Measurements from ENCODE around the gene HOXA1.

DNA sequence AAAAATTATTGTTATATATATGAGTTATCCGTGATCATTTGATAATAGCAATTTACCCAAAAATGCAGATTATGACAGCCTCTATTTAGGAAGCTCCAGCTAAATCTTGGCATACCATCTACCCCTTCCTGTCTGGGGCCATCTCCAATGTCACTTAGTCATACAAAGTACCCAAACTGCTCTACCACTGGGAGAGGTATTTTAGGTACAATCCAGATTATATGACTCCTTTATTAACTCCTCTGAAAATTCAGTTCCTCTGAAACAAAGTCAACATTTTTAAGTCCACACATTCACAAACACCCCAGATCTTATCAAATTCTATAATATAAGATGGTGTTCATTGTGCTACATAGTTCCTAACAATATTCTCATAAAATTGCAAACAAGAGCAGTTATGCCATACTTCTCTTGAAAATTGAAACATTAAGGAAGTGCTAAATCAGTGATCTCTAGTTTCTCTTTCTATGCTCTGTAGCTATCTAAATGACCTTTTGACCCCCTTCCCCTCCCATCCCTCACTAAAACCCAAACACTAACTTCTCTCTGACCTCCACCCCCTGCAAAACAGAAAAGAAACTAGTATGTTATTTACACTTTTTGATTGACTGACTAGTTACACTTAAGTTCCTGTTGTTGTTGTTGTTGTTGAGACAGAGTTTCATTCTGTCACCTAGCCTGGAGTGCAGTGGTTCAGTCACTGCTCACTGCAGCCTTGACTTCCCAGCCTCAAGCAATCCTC is 16.4 kb downstream of the HOXA1 start:
- TF ChIP-seq, protein P1, sequence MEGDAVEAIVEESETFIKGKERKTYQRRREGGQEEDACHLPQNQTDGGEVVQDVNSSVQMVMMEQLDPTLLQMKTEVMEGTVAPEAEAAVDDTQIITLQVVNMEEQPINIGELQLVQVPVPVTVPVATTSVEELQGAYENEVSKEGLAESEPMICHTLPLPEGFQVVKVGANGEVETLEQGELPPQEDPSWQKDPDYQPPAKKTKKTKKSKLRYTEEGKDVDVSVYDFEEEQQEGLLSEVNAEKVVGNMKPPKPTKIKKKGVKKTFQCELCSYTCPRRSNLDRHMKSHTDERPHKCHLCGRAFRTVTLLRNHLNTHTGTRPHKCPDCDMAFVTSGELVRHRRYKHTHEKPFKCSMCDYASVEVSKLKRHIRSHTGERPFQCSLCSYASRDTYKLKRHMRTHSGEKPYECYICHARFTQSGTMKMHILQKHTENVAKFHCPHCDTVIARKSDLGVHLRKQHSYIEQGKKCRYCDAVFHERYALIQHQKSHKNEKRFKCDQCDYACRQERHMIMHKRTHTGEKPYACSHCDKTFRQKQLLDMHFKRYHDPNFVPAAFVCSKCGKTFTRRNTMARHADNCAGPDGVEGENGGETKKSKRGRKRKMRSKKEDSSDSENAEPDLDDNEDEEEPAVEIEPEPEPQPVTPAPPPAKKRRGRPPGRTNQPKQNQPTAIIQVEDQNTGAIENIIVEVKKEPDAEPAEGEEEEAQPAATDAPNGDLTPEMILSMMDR (IDR thresholded peaks at IDR 0.05), result no peak
- TF ChIP-seq POLR2A (IDR thresholded peaks at IDR 0.05), result no peak

Measured in esophagus squamous epithelium (tissue), 4 donors.